DMS114 treated with DMSO at 0.1 percent for 48 hours (cell line): ENCODE results near the gene MCM3AP.
"Not testable (repeated sequence)": the region's sequence is repeated elsewhere in the genome, so short reads cannot be mapped to it uniquely, and the experiment has no call there.

Experiments used
- DNase-seq: peaks from one replicate; lab custom pipeline; 2025; ENCODE audit not compliant: unreplicated experiment; lab: John Stamatoyannopoulos, UW

MCM3AP gene

DNA sequence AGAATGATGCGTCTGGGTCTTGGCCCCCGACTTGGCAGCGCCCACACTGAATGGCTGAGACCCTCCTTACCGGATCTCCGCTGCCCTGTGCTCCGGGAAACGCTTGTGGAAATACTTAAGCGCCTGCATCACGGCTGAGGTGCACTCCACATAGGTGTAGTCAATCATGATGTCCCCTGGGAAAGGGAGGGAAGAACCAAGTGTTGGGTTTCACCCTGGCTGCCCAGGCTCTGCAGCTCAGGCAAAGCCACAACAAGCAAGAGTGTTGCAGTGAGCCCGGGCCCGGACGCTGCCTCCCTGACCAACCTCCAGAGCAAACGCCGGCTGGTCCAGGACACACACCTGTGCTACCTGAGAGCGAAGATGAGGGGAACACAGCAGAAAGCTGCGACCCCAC is 79.6 kb downstream of the MCM3AP start:
- no peak for DNase-seq

DNA sequence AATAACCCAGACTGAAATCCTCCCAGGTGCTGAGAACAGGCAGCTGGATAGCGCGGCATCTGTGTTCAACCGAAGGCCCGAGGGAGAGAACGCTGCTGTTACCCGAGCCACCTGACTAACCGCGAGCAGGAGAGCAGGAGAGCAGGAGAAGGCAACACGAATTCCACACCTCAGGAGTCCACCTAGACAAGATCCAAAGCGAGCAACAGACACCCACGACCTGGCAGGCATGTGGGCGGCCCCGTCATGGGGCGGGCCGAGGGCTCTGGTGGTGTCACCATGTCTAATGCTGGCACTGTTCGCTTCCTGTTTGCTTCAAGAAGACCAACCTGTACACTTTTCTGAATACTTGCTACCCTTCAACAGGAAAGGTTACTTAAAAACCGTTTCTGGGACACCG is 80.2 kb downstream of the MCM3AP start:
- no peak for DNase-seq

DNA sequence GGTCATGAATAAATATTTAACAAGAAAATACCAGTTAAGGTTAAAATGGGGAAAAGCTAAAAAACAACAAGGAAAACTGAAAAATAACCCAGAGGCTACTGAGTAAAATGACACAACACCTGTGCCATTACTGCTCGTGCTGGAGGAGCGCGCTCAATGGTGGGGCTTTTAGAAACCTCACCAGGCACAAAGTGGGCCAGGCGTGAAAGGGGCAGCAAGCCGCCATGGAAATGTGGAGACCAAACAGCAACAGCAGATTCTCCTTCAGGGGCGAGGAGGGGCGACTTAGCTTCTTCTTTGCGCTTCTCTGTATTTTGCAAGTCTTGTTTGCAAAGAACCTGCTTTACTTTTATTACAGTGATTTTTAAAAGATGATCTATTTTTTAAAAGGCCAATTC is 82.2 kb downstream of the MCM3AP start:
- no peak for DNase-seq

DNA sequence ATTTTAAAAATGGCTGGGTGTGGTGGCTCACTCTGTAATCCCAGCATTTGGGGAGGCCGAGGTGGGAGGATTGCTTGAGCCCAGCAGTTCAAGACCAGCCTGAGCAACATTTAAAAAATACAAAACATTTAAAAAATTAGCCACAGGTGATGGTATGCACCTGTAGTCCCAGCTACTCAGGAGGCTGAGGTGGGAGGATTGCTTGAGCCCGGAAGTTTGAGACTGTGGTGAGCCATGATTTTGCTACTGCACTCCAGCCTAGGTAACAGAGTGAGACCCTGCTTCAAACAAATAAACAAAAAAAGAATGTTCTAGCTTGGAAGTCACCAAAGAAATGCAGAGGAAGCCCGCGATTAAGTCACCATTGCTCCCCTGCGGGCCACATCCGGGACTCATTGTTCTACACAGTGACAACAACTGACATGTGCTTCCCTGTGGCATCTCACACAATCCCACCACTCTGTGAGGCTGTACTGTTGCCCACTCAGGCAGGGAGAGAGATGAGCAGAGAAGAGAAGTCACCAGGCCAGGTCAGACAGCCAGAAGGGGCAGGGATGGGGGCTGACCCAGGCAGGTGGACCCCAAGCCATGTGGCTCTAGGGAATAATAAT is 82.7 kb downstream of the MCM3AP start:
- DNase-seq: no peak

DNA sequence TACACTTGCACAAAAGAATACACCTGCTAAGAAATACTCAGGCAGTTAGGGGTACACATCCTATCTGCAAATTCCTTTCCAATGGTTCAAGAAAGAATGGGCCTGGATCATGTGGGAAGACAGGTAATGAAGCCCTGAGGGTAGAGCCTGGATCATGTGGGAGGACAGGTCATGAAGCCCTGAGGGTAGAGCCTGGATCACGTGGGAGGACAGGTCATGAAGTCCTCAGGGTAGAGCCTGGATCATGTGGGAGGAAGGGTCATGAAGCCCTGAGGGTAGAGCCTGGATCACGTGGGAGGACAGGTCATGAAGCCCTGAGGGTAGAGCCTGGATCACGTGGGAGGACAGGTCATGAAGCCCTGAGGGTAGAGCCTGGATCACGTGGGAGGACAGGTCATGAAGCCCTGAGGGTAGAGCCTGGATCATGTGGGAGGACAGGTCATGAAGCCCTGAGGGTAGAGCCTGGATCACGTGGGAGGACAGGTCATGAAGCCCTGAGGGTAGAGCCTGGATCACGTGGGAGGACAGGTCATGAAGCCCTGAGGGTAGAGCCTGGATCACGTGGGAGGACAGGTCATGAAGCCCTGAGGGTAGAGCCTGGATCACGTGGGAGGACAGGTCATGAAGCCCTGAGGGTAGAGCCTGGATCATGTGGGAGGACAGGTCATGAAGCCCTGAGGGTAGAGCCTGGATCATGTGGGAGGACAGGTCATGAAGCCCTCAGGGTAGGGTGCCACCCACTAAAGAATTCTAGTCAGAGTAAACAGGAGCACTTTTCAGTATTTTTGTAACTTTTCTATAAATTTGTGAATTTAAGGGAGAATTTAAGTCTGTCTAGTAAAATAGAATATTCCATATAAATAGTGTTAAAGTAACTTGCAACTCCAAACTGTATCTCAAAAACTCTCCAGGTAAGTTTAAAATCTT is 84.3 kb downstream of the MCM3AP start:
- not testable (repeated sequence) for DNase-seq

DNA sequence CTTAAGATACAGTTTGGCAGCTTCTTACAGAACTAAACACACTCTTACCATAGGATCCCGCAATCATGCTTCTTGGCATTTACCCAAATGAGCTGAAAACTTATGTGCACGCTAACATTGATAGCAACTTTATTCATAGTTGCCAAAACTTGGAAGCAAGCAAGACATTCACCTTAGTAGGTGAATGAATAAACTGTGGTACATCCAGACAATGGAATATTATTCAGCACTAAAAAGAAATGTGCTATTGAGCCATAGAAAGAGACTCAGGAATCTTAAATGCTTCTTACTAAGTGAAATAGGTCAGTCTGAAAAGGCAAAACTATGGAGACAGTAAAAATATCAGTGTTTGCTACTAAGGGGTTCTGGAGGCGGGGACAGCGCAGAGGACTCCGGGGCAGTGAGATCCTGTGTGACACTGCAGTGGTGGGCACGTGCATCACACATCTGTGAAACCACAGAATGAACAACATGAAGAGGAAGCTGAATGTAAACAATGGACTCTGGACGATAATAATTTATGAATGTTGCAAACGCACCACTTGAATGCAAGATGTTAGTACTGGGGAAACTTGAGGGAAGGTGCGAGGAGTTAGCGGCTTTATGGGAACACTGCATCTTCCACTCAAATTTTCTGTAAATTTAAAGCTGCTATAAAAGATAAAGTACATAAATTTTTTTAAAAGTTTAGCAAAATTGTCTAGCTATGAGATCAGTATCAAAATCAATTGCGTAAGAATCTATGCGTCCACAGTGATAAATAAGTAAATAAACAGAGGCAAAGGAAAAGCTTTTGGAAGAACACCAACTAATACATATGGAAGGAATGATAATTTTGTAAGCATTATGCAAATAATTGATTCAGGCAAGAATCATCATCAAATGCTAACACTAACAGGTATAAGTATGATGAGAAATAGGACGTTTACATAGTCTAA is 85.7 kb downstream of the MCM3AP start:
- DNase-seq: no peak

DNA sequence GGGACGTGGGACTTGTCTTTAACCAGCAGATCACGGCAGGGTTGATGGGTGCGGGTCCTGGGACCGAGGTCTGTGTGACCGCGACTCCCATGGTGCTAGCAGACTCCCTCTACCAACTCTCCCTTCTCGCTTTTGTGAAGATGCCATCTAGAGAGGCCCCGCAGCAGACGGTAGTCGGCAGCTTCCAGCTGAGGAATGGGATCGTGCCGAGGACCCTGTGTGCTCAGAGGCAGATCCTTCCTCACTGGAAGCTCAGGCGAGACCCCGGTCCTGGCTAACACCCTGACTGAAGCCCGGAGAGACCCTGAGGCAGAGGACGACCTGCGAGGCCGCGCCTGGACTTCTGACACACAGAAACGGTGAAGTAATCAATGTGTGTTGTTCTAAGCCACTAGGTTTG is 88.7 kb downstream of the MCM3AP start:
- DNase-seq: no peak

DNA sequence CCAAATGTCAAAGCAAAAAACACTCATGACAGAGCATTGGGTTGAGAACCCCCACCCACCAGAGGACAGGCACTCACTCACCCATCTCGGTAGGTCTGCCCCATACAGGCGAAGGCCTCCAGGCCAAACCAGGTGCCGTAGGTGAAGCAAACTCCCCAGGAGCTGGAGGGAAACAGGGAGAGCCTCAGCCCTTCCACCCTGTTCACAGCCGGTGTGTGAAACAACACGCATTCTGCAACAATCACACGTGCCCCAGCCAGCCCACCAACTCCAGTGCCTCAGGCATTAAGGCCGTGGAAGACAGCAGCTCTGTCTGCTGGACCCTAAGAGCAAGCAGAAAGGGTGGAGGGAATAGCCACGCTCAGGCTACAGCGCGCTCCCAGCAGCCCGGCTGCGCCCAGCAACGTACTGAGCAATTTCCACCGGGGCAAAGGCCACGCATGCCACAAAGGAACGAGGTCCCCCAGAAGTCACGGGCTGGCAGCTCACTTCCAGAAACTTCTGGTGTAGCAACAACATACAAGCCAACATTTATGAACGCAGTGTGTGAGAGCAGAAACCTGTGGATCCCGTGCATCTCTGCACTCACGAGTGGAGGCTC is 89.7 kb downstream of the MCM3AP start:
- DNase-seq: no peak

DNA sequence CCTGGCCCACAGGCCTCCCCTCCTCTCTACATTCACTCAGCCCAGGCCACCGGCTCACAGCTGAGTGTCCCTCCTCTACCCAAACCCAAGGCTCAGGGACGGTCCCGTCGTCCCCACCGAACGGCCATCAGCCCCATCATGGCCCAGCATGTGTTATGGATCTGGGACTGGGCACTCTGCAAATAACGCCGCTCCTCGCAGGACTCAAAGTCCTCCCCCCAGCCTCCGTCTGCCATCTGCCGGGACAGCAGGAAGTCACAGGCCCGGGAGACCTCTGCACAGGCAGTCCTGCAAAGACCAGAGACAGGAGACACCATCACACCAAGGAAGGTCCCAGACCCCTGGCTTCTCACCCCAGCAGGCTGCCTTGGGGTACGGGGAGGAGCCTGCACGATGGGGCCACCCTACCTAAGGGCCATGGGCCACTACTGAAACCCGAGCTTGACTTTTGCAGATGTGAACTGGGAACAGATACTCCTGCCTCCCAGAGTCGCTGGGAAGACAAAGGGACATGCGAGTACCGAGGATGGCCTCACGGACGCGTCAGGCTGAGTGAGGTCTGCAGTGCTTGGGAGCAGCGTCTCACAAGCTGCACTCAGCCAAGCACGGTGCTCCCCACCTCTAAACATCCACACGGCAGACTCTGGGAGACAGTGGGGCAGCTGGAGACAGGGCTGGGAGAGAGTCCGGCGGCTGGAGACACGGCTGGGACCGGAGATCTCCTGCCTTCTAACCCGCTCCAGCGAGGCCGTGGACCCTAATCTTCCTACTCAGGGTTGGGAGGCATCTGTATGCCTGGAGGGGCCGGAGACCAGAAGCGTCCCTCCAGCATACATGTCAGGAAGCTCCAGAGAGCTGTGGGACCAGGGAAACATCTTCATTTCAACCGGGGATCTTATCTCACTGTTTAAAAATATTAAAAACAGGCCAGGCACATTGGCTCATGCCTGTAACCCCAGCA is 90.8 kb downstream of the MCM3AP start:
- no peak for DNase-seq

DNA sequence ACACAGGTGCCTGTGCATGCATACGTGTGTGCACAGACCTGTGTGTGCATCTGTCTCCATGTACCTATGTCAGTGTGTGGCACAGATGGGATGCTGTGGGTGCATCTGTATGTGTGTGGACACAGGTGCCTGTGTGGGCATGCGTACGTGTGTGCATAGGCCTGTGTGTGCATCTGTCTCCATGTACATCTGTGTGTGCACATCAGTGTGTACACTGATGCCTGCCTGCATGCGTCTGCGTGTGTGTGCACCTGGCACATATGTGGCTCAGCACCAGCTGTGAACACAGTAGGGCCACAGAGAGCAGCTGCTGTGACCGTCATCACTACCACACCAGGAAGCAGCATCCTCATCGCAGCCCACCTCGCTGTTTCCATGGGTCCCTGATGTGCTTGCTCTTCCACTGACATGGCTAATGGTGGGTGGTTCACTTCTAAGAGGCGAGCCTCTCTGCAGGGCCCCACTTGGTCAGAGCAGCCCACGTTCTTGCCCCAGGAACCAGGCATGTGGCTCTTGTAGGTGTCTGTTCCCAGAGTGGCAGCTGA is 91.5 kb downstream of the MCM3AP start:
- DNase-seq: no peak

DNA sequence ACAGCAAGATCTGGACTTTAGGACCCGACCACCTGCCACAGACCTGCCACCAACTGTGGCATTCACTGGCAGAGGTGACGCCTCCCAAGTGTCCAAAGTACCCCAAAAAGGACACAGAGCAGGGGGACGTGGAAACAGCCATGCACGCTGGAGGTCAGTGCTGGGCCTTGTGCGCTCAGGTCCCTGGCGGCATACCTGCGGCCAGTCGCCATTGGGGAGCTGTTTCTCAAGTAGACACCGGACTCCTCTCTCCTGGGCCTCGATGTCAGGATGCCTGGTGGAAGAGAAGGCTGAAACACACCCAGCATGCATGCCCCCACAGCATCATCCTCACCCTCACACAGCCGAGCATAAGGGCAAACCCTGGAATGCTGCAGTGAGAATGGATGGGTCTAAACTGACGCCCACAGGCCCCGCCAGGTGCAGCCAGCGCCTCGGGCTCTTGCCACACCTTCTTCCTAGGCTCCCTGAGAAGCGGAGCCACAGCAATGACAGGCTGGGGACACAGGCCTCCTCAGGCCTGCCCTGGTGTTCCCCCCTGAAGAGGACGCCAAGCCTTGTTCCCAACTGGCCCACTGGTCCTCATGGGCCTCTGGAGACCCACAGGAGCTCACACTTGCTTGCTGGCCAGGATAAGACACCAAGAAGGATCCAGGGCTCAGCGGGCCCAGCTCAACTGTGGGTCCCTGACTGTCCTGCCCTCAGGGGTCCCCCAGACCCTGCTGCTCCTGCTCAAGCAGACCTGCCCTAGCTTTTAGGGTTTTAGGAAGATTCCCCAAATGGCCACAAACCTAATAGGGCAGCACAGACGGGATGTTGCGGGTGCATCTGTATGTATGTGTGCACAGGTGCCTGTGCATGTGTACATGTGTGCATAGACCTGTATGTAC is 93.5 kb downstream of the MCM3AP start:
- DNase-seq: no peak

DNA sequence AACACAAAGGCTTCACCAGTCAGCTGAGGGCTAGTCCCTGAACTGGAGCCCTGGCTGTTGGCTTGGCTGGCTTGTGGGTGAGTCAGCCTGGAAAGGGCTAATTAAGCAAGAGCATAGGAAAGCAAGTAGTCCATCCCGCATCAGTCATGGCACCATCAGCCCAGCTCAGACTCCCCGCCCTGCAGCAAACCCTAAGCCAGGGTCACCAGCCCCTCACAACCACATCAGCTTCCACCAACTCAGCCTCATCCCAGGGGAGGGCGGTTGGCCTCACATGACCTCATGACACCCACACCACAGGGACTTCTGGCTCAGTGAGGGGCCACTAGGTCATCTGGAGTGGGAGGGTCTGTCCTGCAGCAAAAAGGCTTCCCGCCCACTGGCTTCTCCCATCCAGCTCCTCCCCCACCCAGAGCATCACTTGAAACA is 94.1 kb downstream of the MCM3AP start:
- no peak for DNase-seq

DNA sequence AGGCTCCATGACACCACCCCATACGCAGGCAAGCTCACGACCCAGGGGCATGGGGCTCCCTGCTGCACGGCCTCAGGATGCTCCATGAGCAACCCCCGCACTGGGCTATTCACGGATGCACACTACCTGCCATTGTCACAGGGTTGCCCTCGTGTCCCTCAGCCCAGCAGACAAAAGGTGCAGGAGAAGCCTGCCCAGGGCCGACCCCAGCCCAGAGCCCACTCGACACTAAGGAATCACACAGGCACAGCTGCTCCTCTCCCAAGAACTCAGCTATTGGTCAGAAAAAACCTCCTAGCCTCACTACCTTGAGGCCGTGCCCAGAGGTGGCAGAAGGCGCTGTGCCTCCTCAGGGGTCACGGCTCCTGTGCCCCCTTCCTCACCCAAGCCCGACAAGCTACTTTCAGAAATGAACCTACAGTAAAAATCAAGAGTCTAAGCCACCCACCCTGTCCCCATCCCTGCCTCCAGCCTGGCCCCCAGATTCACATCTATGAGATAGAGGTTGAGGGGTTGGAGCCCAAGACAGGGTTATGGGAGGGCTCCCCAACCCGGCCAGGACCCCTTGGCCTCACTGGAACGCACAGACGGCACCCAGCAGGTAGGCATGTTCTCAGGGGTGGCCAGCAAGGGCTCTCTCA is 94.8 kb downstream of the MCM3AP start:
- no peak for DNase-seq

DNA sequence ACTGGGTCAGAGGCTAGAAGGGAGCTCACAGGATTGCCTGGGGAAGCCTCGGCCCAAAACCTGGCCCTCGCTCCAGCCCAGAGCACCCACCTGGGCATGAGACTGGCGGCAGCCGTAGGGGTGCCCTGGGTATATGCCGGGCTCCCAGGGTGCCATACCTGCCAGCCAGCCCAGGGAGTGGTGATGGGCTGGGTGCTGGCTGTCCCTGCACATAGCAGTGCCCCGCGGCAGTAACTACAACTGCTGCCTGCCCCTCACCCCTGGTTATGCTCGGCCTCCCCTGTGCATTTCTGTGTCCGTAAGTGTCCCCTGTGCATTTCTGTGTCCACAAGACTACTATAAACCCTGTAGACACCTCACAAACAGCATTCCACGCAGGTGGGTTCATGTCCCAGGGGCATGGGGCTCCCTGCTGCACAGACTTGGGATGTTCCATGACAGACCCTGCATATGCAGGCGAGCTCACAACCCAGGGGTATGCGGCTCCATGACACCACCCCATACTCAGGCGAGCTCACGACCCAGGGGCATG is 95.4 kb downstream of the MCM3AP start:
- no peak for DNase-seq

DNA sequence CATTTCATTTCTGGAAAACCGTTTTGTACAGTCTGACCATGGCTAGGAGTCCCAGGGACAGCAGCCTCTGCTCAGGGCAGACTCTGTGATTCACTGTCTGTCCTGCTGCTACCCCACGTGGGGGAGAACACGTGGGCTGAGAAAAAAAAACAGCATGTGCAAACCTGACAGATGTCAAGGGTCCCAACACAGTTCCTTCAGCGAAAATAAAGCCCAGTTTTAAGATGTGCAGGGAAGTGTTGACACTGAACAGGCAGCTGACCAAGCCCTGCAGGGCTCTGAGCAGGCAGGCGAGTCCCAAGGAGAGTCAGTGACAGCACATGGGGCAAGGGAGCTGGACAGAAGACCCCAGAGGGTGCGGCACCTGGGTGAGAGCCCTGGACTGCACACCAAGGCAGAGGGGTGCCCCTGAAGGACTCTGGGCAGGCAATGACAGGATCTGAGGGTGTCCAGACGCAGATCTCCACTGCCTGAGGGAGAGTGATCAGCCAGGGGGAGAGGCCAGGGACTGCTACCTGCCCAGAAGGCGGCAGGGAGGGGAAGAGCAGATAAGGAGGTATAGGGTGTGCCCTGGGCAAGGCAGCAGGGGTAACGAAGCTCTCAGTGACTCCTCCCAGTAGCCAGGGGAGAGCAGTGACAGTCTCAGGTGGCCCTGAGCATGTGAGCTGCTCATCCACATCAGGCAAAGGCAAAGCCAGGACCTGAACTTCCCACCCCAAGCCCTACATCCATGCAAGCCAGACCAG is 96.0 kb downstream of the MCM3AP start:
- no peak for DNase-seq

DNA sequence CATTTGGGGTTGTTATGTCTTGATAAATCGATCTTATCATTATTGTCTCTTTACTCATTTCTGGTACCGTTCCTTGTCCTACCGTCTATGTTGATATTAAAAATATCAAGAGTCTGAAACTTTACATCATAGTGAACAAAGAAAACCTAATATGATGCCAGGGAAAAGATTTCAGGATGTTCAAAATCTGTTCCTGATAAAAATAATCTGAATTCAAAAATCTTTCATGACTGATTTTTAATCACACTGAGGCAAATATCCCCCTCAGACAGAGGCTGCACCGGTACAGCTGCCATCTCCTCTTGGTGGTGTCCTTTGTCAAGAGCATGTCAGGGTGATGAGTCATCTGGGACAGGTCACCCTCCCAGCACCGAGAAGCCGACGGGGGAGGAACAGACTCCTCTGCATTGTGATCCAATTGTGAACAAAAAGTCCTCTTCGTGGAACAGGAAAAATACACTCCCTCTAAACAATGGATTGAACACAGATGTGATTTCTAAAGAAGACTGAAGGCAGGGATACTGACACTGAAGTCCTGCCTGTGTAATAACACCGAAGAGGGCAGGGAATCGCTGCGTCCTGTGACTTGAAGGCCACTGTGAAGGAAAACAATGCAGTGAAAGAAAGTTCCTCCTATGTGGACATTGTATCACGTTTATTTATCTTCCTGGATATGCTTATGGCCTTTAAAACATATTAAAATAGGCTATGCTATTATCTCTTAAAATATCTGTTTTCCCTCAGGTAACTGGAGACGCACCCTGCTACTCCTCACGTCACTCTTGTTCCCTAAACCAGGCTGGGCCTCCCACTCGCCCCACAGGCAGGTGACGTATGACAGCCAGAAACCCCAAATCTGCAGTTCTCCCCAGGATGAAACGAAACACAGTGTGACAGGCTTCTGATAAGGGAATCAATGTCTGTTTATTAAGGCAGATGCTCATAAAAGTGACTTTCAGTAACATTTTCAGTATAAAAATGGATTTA is 96.9 kb downstream of the MCM3AP start:
- DNase-seq: no peak
